H9 (cell line): Measurements from ENCODE around the gene POLE2. TPM values are rescaled to one million over a fixed set of nuclear protein-coding genes. Genes with fewer than 3 reads are reported as not detected.

Source experiments
- DNase-seq: peaks from one replicate; pipeline ENCODE4 v3.0.0-alpha.2; 2017
- H2AFZ ChIP-seq: one replicate; pipeline ENCODE4 v1.6.1; 2013; ENCODE audit warnings: mild to moderate bottlenecking, low read length, control low read depth, moderate library complexity
- H2AK5ac ChIP-seq: 2 replicates; pipeline ENCODE4 v1.6.1; 2013; ENCODE audit warnings: low read length, control low read depth, mixed read lengths; ENCODE audit not compliant: insufficient read length
- H2BK120ac ChIP-seq: one replicate; pipeline ENCODE4 v1.6.1; 2013; ENCODE audit warnings: low read depth, mild to moderate bottlenecking, low read length, control low read depth, inconsistent platforms; ENCODE audit not compliant: poor library complexity, severe bottlenecking
- H2BK12ac ChIP-seq: 2 replicates; pipeline ENCODE4 v1.6.1; 2013; ENCODE audit warnings: low read length, control low read depth, mixed read lengths, low read depth; ENCODE audit not compliant: insufficient read length
- H2BK15ac ChIP-seq: 2 replicates; pipeline ENCODE4 v1.6.1; 2013; ENCODE audit warnings: low read depth, low read length, control low read depth
- H2BK20ac ChIP-seq: one replicate; pipeline ENCODE4 v1.6.1; 2013; ENCODE audit warnings: low read depth, mild to moderate bottlenecking, low read length, control low read depth, inconsistent platforms; ENCODE audit not compliant: poor library complexity, severe bottlenecking
- H2BK5ac ChIP-seq: 2 replicates; pipeline ENCODE4 v1.6.1; 2013; ENCODE audit warnings: low read length, control low read depth, mixed read lengths; ENCODE audit not compliant: insufficient read length
- H3K14ac ChIP-seq: 2 replicates; pipeline ENCODE4 v1.6.1; 2013; ENCODE audit warnings: low read length, control low read depth; ENCODE audit not compliant: insufficient read depth
- H3K18ac ChIP-seq: 2 replicates; pipeline ENCODE4 v1.6.1; 2013; ENCODE audit warnings: low read depth, mild to moderate bottlenecking, mixed read lengths, low read length, control low read depth; ENCODE audit not compliant: insufficient read length
- H3K23ac ChIP-seq: 2 replicates; pipeline ENCODE4 v1.6.1; 2013; ENCODE audit warnings: low read length, control low read depth, mixed read lengths, low read depth; ENCODE audit not compliant: insufficient read length
- H3K23me2 ChIP-seq: 2 replicates; pipeline ENCODE4 v1.6.1; 2013; ENCODE audit warnings: low read depth, mild to moderate bottlenecking, mixed read lengths, low read length, control low read depth; ENCODE audit not compliant: insufficient read length, poor library complexity, severe bottlenecking
- H3K27ac ChIP-seq: 2 replicates; pipeline ENCODE4 v1.5.1; 2013; ENCODE audit warnings: low read length, control low read depth, mixed read lengths, low read depth; ENCODE audit not compliant: insufficient read length
- H3K27me3 ChIP-seq: 2 replicates; pipeline ENCODE4 v1.6.1; 2013; ENCODE audit warnings: low read length, control low read depth, inconsistent platforms; ENCODE audit not compliant: insufficient read depth
- H3K4ac ChIP-seq: 2 replicates; pipeline ENCODE4 v1.6.1; 2013; ENCODE audit warnings: low read depth, mild to moderate bottlenecking, control low read depth, inconsistent platforms, low read length, moderate library complexity
- H3K4me1 ChIP-seq: 2 replicates; pipeline ENCODE4 v1.6.1; 2013; ENCODE audit warnings: low read length, control low read depth, inconsistent platforms; ENCODE audit not compliant: insufficient read depth
- H3K4me2 ChIP-seq: 2 replicates; pipeline ENCODE4 v1.6.1; 2013; ENCODE audit warnings: low read length, control low read depth, mixed read lengths; ENCODE audit not compliant: insufficient read length, insufficient read depth
- H3K56ac ChIP-seq: 2 replicates; pipeline ENCODE4 v1.6.1; 2013; ENCODE audit warnings: low read depth, mild to moderate bottlenecking, mixed read lengths, low read length, control low read depth; ENCODE audit not compliant: insufficient read length
- H3K79me1 ChIP-seq: 2 replicates; pipeline ENCODE4 v1.6.1; 2013; ENCODE audit warnings: low read depth, mild to moderate bottlenecking, moderate library complexity, low read length, control low read depth, inconsistent platforms; ENCODE audit not compliant: insufficient read depth, poor library complexity, severe bottlenecking
- H3K79me2 ChIP-seq: 2 replicates; pipeline ENCODE4 v1.6.1; 2013; ENCODE audit warnings: low read length, control low read depth, inconsistent platforms; ENCODE audit not compliant: insufficient read depth
- H3K9ac ChIP-seq: 2 replicates; pipeline ENCODE4 v1.6.1; 2013; ENCODE audit warnings: low read length, control low read depth, mixed read lengths; ENCODE audit not compliant: insufficient read length; ENCODE audit errors: extremely low read depth
- H3K9me3 ChIP-seq: one replicate; pipeline ENCODE4 v1.6.1; 2013; ENCODE audit warnings: low read depth, low read length, inconsistent platforms; ENCODE audit not compliant: control insufficient read depth
- H3T11ph ChIP-seq: one replicate; pipeline ENCODE4 v1.6.1; 2013; ENCODE audit warnings: mild to moderate bottlenecking, low read length, control low read depth, inconsistent platforms
- H4K20me1 ChIP-seq: one replicate; pipeline ENCODE4 v1.6.1; 2013; ENCODE audit not compliant: control insufficient read depth, insufficient read length, insufficient read depth
- H4K5ac ChIP-seq: 2 replicates; pipeline ENCODE4 v1.6.1; 2013; ENCODE audit warnings: low read depth, mild to moderate bottlenecking, mixed read lengths, low read length, control low read depth; ENCODE audit not compliant: insufficient read length
- H4K8ac ChIP-seq: replicated peaks from 2 replicates; pipeline ENCODE4 v1.6.1; 2013; ENCODE audit warnings: low read length, control low read depth, mixed read lengths, low read depth; ENCODE audit not compliant: insufficient read length
- H4K91ac ChIP-seq: 2 replicates; pipeline ENCODE4 v1.6.1; 2013; ENCODE audit warnings: low read depth, mild to moderate bottlenecking, moderate library complexity, mixed read lengths, low read length, control low read depth; ENCODE audit not compliant: insufficient read length
- H3K27ac Mint-ChIP-seq, 3 experiments: 2 replicates in 2 of 3; 3 replicates in 1 of 3; pipeline ENCODE4 v1.8.0; 2020 to 2021; ENCODE audit warnings: mixed read lengths in 3 of 3, mild to moderate bottlenecking in 1 of 3, moderate library complexity in 1 of 3
- H3K27me3 Mint-ChIP-seq: 2 replicates; pipeline ENCODE4 v1.8.0; 2021; ENCODE audit warnings: low read depth, mild to moderate bottlenecking, moderate library complexity, mixed read lengths
- H3K36me3 Mint-ChIP-seq, 3 experiments: 2 replicates in 2 of 3; 3 replicates in 1 of 3; pipeline ENCODE4 v1.8.0; 2020 to 2021; ENCODE audit warnings: low read depth in 3 of 3, mixed read lengths in 3 of 3; ENCODE audit not compliant: insufficient read depth in 1 of 3
- H3K4me1 Mint-ChIP-seq, 2 experiments: 2 replicates each; pipeline ENCODE4 v1.8.0; 2020; ENCODE audit warnings: mixed read lengths in 2 of 2
- H3K4me3 Mint-ChIP-seq, 2 experiments: 2 replicates in 1 of 2; 3 replicates in 1 of 2; pipeline ENCODE4 v1.8.0; 2020 to 2021; ENCODE audit warnings: mild to moderate bottlenecking in 2 of 2, mixed read lengths in 2 of 2, moderate library complexity in 1 of 2
- H3K9me3 Mint-ChIP-seq, 2 experiments: 2 replicates in 1 of 2; 3 replicates in 1 of 2; pipeline ENCODE4 v1.8.0; 2020; ENCODE audit warnings: mild to moderate bottlenecking in 2 of 2, mixed read lengths in 2 of 2, moderate library complexity in 1 of 2
- WGBS: extraction: QIAGEN DNeasy Blood & Tissue Kit; methylation state at CpG from one replicate; pipeline ENCODE4 v1.1.7; 2013; ENCODE audit warnings: missing lambda C conversion rate, low lambda C conversion rate, mixed read lengths; ENCODE audit not compliant: insufficient read length; ENCODE audit errors: extremely low coverage; 5-methylcytosine and 5-hydroxymethylcytosine counted together
- total RNA-seq: library from RNA; stranded (reverse); gene quantifications from 2 replicates; pipeline ENCODE4 v1.2.1, GENCODE V29; 2021
- TF ChIP-seq, protein P1 (sequence below): fragments of 200-600 bp; sonication (generic); conservative IDR thresholded peaks from 3 replicates; pipeline ENCODE4 v1.8.0; 2021; ENCODE audit warnings: antibody characterized with exemption, mild to moderate bottlenecking

Gene POLE2
- total RNA-seq, 1 experiment from 2014 or later = 25.7 TPM

DNA sequence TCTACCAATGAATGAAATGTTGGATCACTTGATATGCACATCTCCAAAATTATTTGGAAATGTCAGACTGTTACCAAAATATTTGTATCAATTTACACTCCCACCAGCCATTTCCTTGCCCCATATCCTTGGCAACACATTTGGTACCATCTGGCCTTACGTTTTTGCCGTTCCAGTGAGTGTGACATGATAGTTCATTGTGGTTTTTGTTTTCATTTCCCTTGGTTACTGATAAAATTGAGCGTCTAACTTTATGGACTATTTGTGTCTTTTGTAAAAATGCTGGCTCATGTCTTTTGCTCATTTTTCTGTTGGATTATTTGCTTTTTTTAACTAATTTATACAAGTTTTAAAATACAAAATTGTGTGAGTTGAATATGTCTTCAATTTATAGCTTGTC, 16.0 kb upstream of the POLE2 start:
- no peak overlapping the region for H3K4me2 ChIP-seq
- H3K14ac ChIP-seq = no peak overlapping the region
- no peak overlapping the region for H2AFZ ChIP-seq
- no peak overlapping the region for H4K5ac ChIP-seq
- Mint-ChIP-seq H3K36me3 (no peaks in the 10 kb centered on the region), H3K27me3 (no peaks in the 10 kb centered on the region; the same call in 1 of the 2 replicates), H3K27ac (no peak overlapping the region), H3K4me1 (peaks cover 8 to 10% of the 10 kb centered on the region in 2 experiments; a peak in 3 of 4 replicates), H3K4me3 (no peak overlapping the region), H3K9me3 (no peaks in the 10 kb centered on the region)
- H3K27me3 ChIP-seq = no peaks in the 10 kb centered on the region
- H2BK120ac ChIP-seq = no peak overlapping the region
- no peaks in the 10 kb centered on the region for H4K20me1 ChIP-seq
- no peak overlapping the region for H4K91ac ChIP-seq
- no peak overlapping the region for H3K18ac ChIP-seq
- H2BK12ac ChIP-seq = no peak overlapping the region
- no peaks in the 10 kb centered on the region for H3K79me1 ChIP-seq
- H3K9ac ChIP-seq = no peak overlapping the region
- TF ChIP-seq, protein P1, sequence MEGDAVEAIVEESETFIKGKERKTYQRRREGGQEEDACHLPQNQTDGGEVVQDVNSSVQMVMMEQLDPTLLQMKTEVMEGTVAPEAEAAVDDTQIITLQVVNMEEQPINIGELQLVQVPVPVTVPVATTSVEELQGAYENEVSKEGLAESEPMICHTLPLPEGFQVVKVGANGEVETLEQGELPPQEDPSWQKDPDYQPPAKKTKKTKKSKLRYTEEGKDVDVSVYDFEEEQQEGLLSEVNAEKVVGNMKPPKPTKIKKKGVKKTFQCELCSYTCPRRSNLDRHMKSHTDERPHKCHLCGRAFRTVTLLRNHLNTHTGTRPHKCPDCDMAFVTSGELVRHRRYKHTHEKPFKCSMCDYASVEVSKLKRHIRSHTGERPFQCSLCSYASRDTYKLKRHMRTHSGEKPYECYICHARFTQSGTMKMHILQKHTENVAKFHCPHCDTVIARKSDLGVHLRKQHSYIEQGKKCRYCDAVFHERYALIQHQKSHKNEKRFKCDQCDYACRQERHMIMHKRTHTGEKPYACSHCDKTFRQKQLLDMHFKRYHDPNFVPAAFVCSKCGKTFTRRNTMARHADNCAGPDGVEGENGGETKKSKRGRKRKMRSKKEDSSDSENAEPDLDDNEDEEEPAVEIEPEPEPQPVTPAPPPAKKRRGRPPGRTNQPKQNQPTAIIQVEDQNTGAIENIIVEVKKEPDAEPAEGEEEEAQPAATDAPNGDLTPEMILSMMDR = no peak
- H3K23me2 ChIP-seq = no peaks in the 10 kb centered on the region
- no CpG with 5 or more reads among the region's 3 CpGs for WGBS
- H2BK15ac ChIP-seq = no peak overlapping the region
- no peak overlapping the region for H3K27ac ChIP-seq
- no peaks in the 10 kb centered on the region; the same call in 1 of the 2 replicates for H3K4me1 ChIP-seq
- H3K79me2 ChIP-seq = no peaks in the 10 kb centered on the region
- no peak for DNase-seq
- no peak overlapping the region for H3K23ac ChIP-seq
- no peak overlapping the region for H3T11ph ChIP-seq
- H3K4ac ChIP-seq = no peak overlapping the region
- H3K9me3 ChIP-seq = no peaks in the 10 kb centered on the region
- no peak overlapping the region for H2AK5ac ChIP-seq
- no peak overlapping the region for H3K56ac ChIP-seq
- no peak overlapping the region for H4K8ac ChIP-seq
- H2BK20ac ChIP-seq = no peak overlapping the region
- H2BK5ac ChIP-seq = no peak overlapping the region
